ENCODE measurements around the gene ISM2. TPM values are rescaled to one million over a fixed set of nuclear protein-coding genes. Genes with fewer than 3 reads are reported as not detected.

ISM2 gene
- total RNA-seq, 1 donor from 2014 or later, result not detected

- DNase-seq (ENCODE audit: missing footprints) (no peak), ATAC-seq (no peak)
- intact Hi-C loops (cut with DNase I), result no loop called here
Observed at GRCh38 chr14:77424862-77425261, 73.8 kb downstream of the ISM2 start.

Other genes starting within 250 kb of the ISM2 start
- not detected for gene NGB, start 227.6 kb downstream of the ISM2 start, total RNA-seq
- gene POMT2, start 177.9 kb downstream of the ISM2 start, total RNA-seq, result 14.7 TPM
- gene GSTZ1, start 177.8 kb downstream of the ISM2 start, total RNA-seq, result 16.8 TPM
- 5.1 TPM for gene TMED8, start 121.7 kb downstream of the ISM2 start, total RNA-seq
- 0.08 TPM for gene SAMD15, start 121.4 kb downstream of the ISM2 start, total RNA-seq
- gene NOXRED1, start 75.3 kb downstream of the ISM2 start, total RNA-seq, result 0.22 TPM
- gene VIPAS39, start 41.2 kb downstream of the ISM2 start, total RNA-seq, result 11.0 TPM
- 194 TPM for gene AHSA1, start 40.7 kb downstream of the ISM2 start, total RNA-seq
- gene SPTLC2, start 117.8 kb upstream of the ISM2 start, total RNA-seq, result 10.8 TPM
- 12.8 TPM for gene ALKBH1, start 209.2 kb upstream of the ISM2 start, total RNA-seq
- 205 TPM for gene SLIRP, start 209.3 kb upstream of the ISM2 start, total RNA-seq

Measured in Right ventricle myocardium inferior (tissue), 1 donor.